Gastrocnemius medialis (tissue), 4 donors: ENCODE results near the gene NTSR2. TPM values are rescaled to one million over a fixed set of nuclear protein-coding genes. Genes with fewer than 3 reads are reported as not detected.
A peak's percentile ranks its signal among the peaks of the same experiment; 100 is the strongest.

Source experiments
- ATAC-seq, 2 donors: fragments of 150-250 bp; one replicate each; pipeline ENCODE4 v1.9.1; 2016
- DNase-seq, 2 donors: peaks; one replicate each; pipeline ENCODE4 v3.0.0-alpha.2; 2019
- H3K27ac ChIP-seq, 4 donors: fragments of 200-600 bp; sonication (generic); 1 replicate in 1 of 4; 2 replicates in 3 of 4; pipeline ENCODE4 v1.5.1; 2016 to 2018; ENCODE audit warnings: mild to moderate bottlenecking in 2 of 4, moderate library complexity in 1 of 4
- H3K27me3 ChIP-seq, 3 donors: fragments of 200-600 bp; sonication (generic) in 2 of 3; 1 replicate in 1 of 3; 2 replicates in 2 of 3; pipeline versions ENCODE4 v1.5.1 to v1.6.0; 2016 to 2019; ENCODE audit warnings: mild to moderate bottlenecking in 1 of 3, moderate library complexity in 1 of 3
- H3K36me3 ChIP-seq, 2 donors: fragments of 200-600 bp; sonication (generic) in 1 of 2; one replicate each; pipeline ENCODE4 v1.5.1; 2017 to 2018
- H3K4me1 ChIP-seq, 2 donors: fragments of 200-600 bp; sonication (generic) in 1 of 2; one replicate each; pipeline ENCODE4 v1.5.1; 2016 to 2017; ENCODE audit warnings: mild to moderate bottlenecking in 2 of 2
- H3K4me3 ChIP-seq, 4 donors: fragments of 200-600 bp; sonication (generic) in 3 of 4; 1 replicate in 1 of 4; 2 replicates in 3 of 4; pipeline ENCODE4 v1.5.1; 2016 to 2019; ENCODE audit warnings: mild to moderate bottlenecking in 2 of 4
- H3K9me3 ChIP-seq, 3 donors: fragments of 200-600 bp; sonication (generic) in 2 of 3; 1 replicate in 1 of 3; 2 replicates in 2 of 3; pipeline ENCODE4 v1.5.1; 2016 to 2019
- CTCF ChIP-seq, 5 experiments: fragments of 450-650 bp in 3 of 5; fragments of 200-600 bp in 2 of 5; sonication (generic) in 2 of 5; IDR thresholded peaks in 4 of 5; conservative IDR thresholded peaks in 1 of 5; 1 replicate in 4 of 5; 2 replicates in 1 of 5; pipeline ENCODE4 v1.5.1; 2016 to 2019; ENCODE audit warnings: antibody characterized with exemption in 5 of 5, mild to moderate bottlenecking in 3 of 5, moderate library complexity in 3 of 5
- POLR2A ChIP-seq, 2 donors: fragments of 450-650 bp; IDR thresholded peaks; one replicate each; pipeline ENCODE4 v1.6.1; 2017; ENCODE audit warnings: antibody characterized with exemption in 2 of 2, mild to moderate bottlenecking in 2 of 2, moderate library complexity in 2 of 2
- in situ Hi-C, 4 donors: fragments of 200-750 bp; cut with MboI; loops; one replicate each; pipeline versions ENCODE4 v1.15.0 to v1.8.0; 2017; ENCODE audit warnings: low sequenced_read_pairs in 4 of 4
- intact Hi-C: fragments of 100-400 bp; cut with DNase I; formaldehyde crosslinking; loops from one replicate; pipeline ENCODE4 v1.15.1; 2023; ENCODE audit warnings: low total_unique reads
- total RNA-seq, 4 donors: library from RNA; depleted of rRNA; stranded (reverse); fragments of >200 nt; gene quantifications; one replicate each; pipeline versions ENCODE4 v1.1.0 to v1.2.3, GENCODE V29; 2016

Gene NTSR2
- total RNA-seq, 4 donors from 2014 or later: 0.62 to 0.85 TPM; not detected in 2

DNA sequence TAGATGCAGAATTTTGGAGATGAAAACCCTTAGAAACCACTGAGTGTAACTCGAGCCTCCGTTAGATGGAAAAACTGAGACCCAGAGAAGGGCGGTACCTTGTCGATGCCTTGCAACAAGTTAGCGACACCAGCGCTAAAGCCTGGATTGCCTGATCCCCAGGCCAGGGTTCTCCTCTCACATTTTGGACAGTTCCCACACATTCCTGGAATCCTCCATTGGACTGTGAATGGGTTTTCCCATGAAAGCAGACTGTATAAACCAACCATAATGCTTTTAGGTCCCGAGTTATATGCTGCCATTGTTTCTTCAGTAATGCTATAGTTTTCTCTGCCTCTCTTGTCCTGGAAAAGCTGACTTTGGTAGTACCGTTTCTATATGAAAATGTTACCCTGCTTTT lies 39.3 kb upstream of the NTSR2 start:
- no peak overlapping the region for H3K4me3 ChIP-seq
- in situ Hi-C loops (no loop called here), intact Hi-C loops (no loop called here)
- TF ChIP-seq CTCF (IDR thresholded peaks at IDR 0.05 in 4 of 5, conservative IDR thresholded peaks at IDR 0.05 in 1 of 5): no peak
- TF ChIP-seq POLR2A (IDR thresholded peaks at IDR 0.05): no peak
- ATAC-seq: no peak
- H3K9me3 ChIP-seq: no peaks in the 10 kb centered on the region
- DNase-seq: no peak
- peaks cover 2 to 9% of the 10 kb centered on the region in 2 donors for H3K4me1 ChIP-seq
- no peaks in the 10 kb centered on the region for H3K27me3 ChIP-seq
- H3K36me3 ChIP-seq: no peaks in the 10 kb centered on the region
- H3K27ac ChIP-seq: peak overlapping the region in 2 of 4 donors; percentile 11 to 38

DNA sequence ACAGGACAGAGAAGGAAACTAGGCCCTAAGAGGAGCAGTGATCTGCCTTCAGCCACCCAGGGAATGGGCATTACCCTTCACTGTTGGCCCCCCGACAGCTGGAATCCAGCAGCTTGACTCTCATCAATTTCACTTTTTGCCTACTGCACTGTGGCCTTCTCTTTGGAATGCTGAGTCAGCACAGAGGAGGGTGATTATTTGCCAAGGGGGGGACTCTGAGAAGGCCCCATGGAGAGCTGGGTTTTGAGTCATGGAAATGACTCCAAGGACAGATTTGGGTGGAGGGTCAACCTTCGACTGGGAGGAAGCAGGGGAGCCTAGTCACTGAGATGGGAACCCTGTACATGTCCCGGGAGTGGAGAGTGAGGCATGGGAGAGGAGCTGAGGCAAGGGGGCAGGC lies 38.1 kb upstream of the NTSR2 start:
- no peak for DNase-seq

GRCh38 chr2:11705711-11706110 lies 35.7 kb upstream of the NTSR2 start:
- Histone ChIP-seq H3K36me3 (no peaks in the 10 kb centered on the region), H3K27ac (no peak overlapping the region), H3K4me1 (peaks cover 16 to 19% of the 10 kb centered on the region in 2 donors), H3K9me3 (no peaks in the 10 kb centered on the region), H3K4me3 (no peak overlapping the region), H3K27me3 (no peaks in the 10 kb centered on the region)
- TF ChIP-seq CTCF (IDR thresholded peaks at IDR 0.05 in 4 of 5, conservative IDR thresholded peaks at IDR 0.05 in 1 of 5) (no peak), POLR2A (IDR thresholded peaks at IDR 0.05) (no peak)
- no peak for DNase-seq
- no peak for ATAC-seq
- in situ Hi-C loops: no loop called here
- intact Hi-C loops: no loop called here

More for the DNA sequence above, 38.1 kb upstream of the NTSR2 start:
- in situ Hi-C loops: no loop called here
- no peaks in the 10 kb centered on the region for H3K27me3 ChIP-seq
- no peak for TF ChIP-seq CTCF (IDR thresholded peaks at IDR 0.05 in 4 of 5, conservative IDR thresholded peaks at IDR 0.05 in 1 of 5)
- no peak for TF ChIP-seq POLR2A (IDR thresholded peaks at IDR 0.05)
- H3K36me3 ChIP-seq: no peaks in the 10 kb centered on the region
- no peaks in the 10 kb centered on the region for H3K9me3 ChIP-seq
- no peak overlapping the region for H3K4me3 ChIP-seq
- no peak overlapping the region for H3K27ac ChIP-seq
- intact Hi-C loops: no loop called here
- no peak for ATAC-seq
- H3K4me1 ChIP-seq: peaks cover 11 to 15% of the 10 kb centered on the region in 2 donors

DNA sequence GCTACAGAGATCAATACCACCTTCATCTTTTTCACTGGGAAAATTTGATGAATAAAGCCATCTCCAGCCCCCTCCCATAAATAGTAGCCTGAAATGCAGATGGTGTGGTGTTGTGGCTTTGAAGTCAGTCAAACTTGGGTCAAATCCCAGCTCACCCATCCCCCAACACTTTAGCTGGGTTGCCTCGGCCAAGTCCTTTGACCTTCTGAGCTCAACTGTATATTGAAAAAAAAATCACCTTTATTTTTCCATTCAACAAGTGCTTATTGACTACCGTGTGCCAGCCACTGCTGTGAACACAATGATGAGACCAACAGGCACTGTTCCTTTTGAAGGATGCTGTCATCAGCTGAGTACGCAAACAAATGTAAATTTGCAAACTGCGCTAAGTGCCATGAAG lies 35.1 kb upstream of the NTSR2 start:
- no peaks in the 10 kb centered on the region for H3K36me3 ChIP-seq
- DNase-seq: no peak
- H3K9me3 ChIP-seq: no peaks in the 10 kb centered on the region
- no peak for ATAC-seq
- intact Hi-C loops (no loop called here), in situ Hi-C loops (no loop called here)
- no peaks in the 10 kb centered on the region for H3K27me3 ChIP-seq
- peaks cover 16 to 25% of the 10 kb centered on the region in 2 donors for H3K4me1 ChIP-seq
- H3K4me3 ChIP-seq: no peak overlapping the region
- H3K27ac ChIP-seq: no peak overlapping the region
- TF ChIP-seq CTCF (IDR thresholded peaks at IDR 0.05 in 4 of 5, conservative IDR thresholded peaks at IDR 0.05 in 1 of 5) (no peak), POLR2A (IDR thresholded peaks at IDR 0.05) (no peak)

GRCh38 chr2:11703700-11704099 lies 33.7 kb upstream of the NTSR2 start:
- no peaks in the 10 kb centered on the region for H3K9me3 ChIP-seq
- H3K36me3 ChIP-seq: no peaks in the 10 kb centered on the region
- H3K27me3 ChIP-seq: no peaks in the 10 kb centered on the region
- H3K4me1 ChIP-seq: peaks cover 30 to 36% of the 10 kb centered on the region in 2 donors
- in situ Hi-C loops (no loop called here), intact Hi-C loops (no loop called here)
- H3K27ac ChIP-seq: peak overlapping the region in 1 of 4 donors; percentile 32
- ATAC-seq (no peak), DNase-seq (no peak)
- TF ChIP-seq CTCF (IDR thresholded peaks at IDR 0.05 in 4 of 5, conservative IDR thresholded peaks at IDR 0.05 in 1 of 5) (no peak), POLR2A (IDR thresholded peaks at IDR 0.05) (no peak)
- no peak overlapping the region for H3K4me3 ChIP-seq
